Osteocyte (in vitro differentiated cells): Measurements from ENCODE around the gene CRB1. TPM values are rescaled to one million over a fixed set of nuclear protein-coding genes. Genes with fewer than 3 reads are reported as not detected.

Experiments used
- DNase-seq: peaks from one replicate; pipeline ENCODE4 v3.0.0; 2021; ENCODE audit warnings: mixed read lengths; ENCODE audit not compliant: unreplicated experiment; ENCODE audit errors: extremely low spot score
- H3K27ac Mint-ChIP-seq: one replicate; pipeline ENCODE4 v1.8.0; 2021; ENCODE audit warnings: mild to moderate bottlenecking, mixed read lengths; ENCODE audit not compliant: unreplicated experiment
- H3K27me3 Mint-ChIP-seq: one replicate; pipeline ENCODE4 v1.8.0; 2021; ENCODE audit warnings: mixed read lengths; ENCODE audit not compliant: unreplicated experiment
- H3K36me3 Mint-ChIP-seq: one replicate; pipeline ENCODE4 v1.8.0; 2021; ENCODE audit warnings: mixed read lengths; ENCODE audit not compliant: unreplicated experiment
- H3K4me1 Mint-ChIP-seq: one replicate; pipeline ENCODE4 v1.8.0; 2021; ENCODE audit warnings: mixed read lengths; ENCODE audit not compliant: unreplicated experiment
- H3K4me3 Mint-ChIP-seq: one replicate; pipeline ENCODE4 v1.8.0; 2021; ENCODE audit warnings: mild to moderate bottlenecking, moderate library complexity, mixed read lengths; ENCODE audit not compliant: unreplicated experiment
- H3K9me3 Mint-ChIP-seq: one replicate; pipeline ENCODE4 v1.8.0; 2021; ENCODE audit warnings: mixed read lengths; ENCODE audit not compliant: unreplicated experiment
- CTCF ChIP-seq: fragments of 200-600 bp; sonication (generic); IDR thresholded peaks from 2 replicates; pipeline ENCODE4 v1.5.0; 2021; ENCODE audit warnings: antibody characterized with exemption, mild to moderate bottlenecking, moderate library complexity
- total RNA-seq: library from RNA; stranded (reverse); gene quantifications from 2 replicates; pipeline ENCODE4 v1.2.1, GENCODE V29; 2021

CRB1 gene
- total RNA-seq, 1 donor from 2014 or later: not detected

GRCh38 chr1:197465528-197466327 is 197.7 kb downstream of the CRB1 start:
- no peak for DNase-seq
- Mint-ChIP-seq H3K27ac (no peak overlapping the region), H3K4me1 (peaks cover 19% of the 10 kb centered on the region), H3K27me3 (no peaks in the 10 kb centered on the region), H3K4me3 (no peak overlapping the region), H3K36me3 (no peaks in the 10 kb centered on the region), H3K9me3 (no peaks in the 10 kb centered on the region)
- TF ChIP-seq CTCF: no peak

- H3K36me3 Mint-ChIP-seq: no peaks in the 10 kb centered on the region
Measured at GRCh38 chr1:197466813-197467212, 198.8 kb downstream of the CRB1 start.

GRCh38 chr1:197467881-197468280 is 199.8 kb downstream of the CRB1 start:
- peak overlapping the region; percentile 12 for H3K27ac Mint-ChIP-seq
- TF ChIP-seq CTCF: no peak
- no peaks in the 10 kb centered on the region for H3K9me3 Mint-ChIP-seq
- H3K4me3 Mint-ChIP-seq: no peak overlapping the region
- DNase-seq: no peak
- H3K36me3 Mint-ChIP-seq: no peaks in the 10 kb centered on the region
- H3K4me1 Mint-ChIP-seq: peaks cover 18% of the 10 kb centered on the region
- H3K27me3 Mint-ChIP-seq: no peaks in the 10 kb centered on the region

More at GRCh38 chr1:197466813-197467212, 198.8 kb downstream of the CRB1 start:
- Mint-ChIP-seq H3K27me3 (no peaks in the 10 kb centered on the region), H3K4me1 (peaks cover 19% of the 10 kb centered on the region), H3K27ac (no peak overlapping the region), H3K4me3 (no peak overlapping the region), H3K9me3 (no peaks in the 10 kb centered on the region)
- no peak for TF ChIP-seq CTCF
- no peak for DNase-seq

- Mint-ChIP-seq H3K36me3 (no peaks in the 10 kb centered on the region), H3K27me3 (no peaks in the 10 kb centered on the region), H3K27ac (no peak overlapping the region), H3K9me3 (no peaks in the 10 kb centered on the region), H3K4me1 (peaks cover 12% of the 10 kb centered on the region), H3K4me3 (no peak overlapping the region)
- no peak for DNase-seq
- TF ChIP-seq CTCF: no peak
Measured at GRCh38 chr1:197468543-197469175, 200.6 kb downstream of the CRB1 start.

- no peak overlapping the region for H3K27ac Mint-ChIP-seq
- H3K9me3 Mint-ChIP-seq: no peaks in the 10 kb centered on the region
- peaks cover 8% of the 10 kb centered on the region for H3K4me1 Mint-ChIP-seq
- no peak overlapping the region for H3K4me3 Mint-ChIP-seq
- no peaks in the 10 kb centered on the region for H3K27me3 Mint-ChIP-seq
- DNase-seq: no peak
- TF ChIP-seq CTCF: no peak
- H3K36me3 Mint-ChIP-seq: no peaks in the 10 kb centered on the region
Measured at GRCh38 chr1:197469620-197470210, 201.7 kb downstream of the CRB1 start.
